Upper lobe of left lung (tissue), 4 donors: ENCODE measurements around the gene SFMBT2.
"Not testable (repeated sequence)": the region's sequence is repeated elsewhere in the genome, so short reads cannot be mapped to it uniquely, and the experiment has no call there.

Experiments
- CTCF ChIP-seq, 6 experiments: fragments of 450-650 bp in 4 of 6; fragments of 200-600 bp in 2 of 6; sonication (generic) in 2 of 6; IDR thresholded peaks; one replicate each; pipeline ENCODE4 v1.5.1; 2016 to 2019; ENCODE audit warnings: antibody characterized with exemption in 6 of 6
- EP300 ChIP-seq, 4 donors: sonication (generic); formaldehyde crosslinking; IDR thresholded peaks; one replicate each; pipeline ENCODE4 v1.5.1; 2017; ENCODE audit warnings: antibody characterized with exemption in 4 of 4, control low read depth in 2 of 4
- POLR2A ChIP-seq, 4 donors: fragments of 450-650 bp; IDR thresholded peaks; one replicate each; pipeline ENCODE4 v1.5.1; 2016 to 2017; ENCODE audit warnings: antibody characterized with exemption in 4 of 4, mild to moderate bottlenecking in 2 of 4

GRCh38 chr10:7182327-7182726 lies 228.5 kb downstream of the SFMBT2 start:
- not testable (repeated sequence) for TF ChIP-seq CTCF, POLR2A, EP300 (IDR thresholded peaks at IDR 0.05)
